Memory B cell (primary cell): ENCODE data around the gene CLUH.
"Not testable (repeated sequence)": the region's sequence is repeated elsewhere in the genome, so short reads cannot be mapped to it uniquely, and the experiment has no call there.

Experiments used
- ATAC-seq: fragments of 150-1000 bp; cut with Tn5 transposase; 2 replicates; pipeline ENCODE4 v1.10.0; 2021; ENCODE audit warnings: low read depth, mild to moderate bottlenecking, moderate library complexity
- DNase-seq, 2 donors: peaks; one replicate each; pipeline ENCODE4 v3.0.0; 2022; ENCODE audit warnings: low spot score in 2 of 2
- H3K27ac Mint-ChIP-seq: one replicate; pipeline ENCODE4 v1.8.0; 2022; ENCODE audit warnings: mild to moderate bottlenecking, moderate library complexity, mixed read lengths
- H3K27me3 Mint-ChIP-seq: one replicate; pipeline ENCODE4 v1.8.0; 2022; ENCODE audit warnings: mixed read lengths
- H3K36me3 Mint-ChIP-seq: one replicate; pipeline ENCODE4 v1.8.0; 2022; ENCODE audit warnings: mild to moderate bottlenecking, mixed read lengths
- H3K4me1 Mint-ChIP-seq: one replicate; pipeline ENCODE4 v1.8.0; 2022; ENCODE audit warnings: mixed read lengths
- H3K4me3 Mint-ChIP-seq: one replicate; pipeline ENCODE4 v1.8.0; 2022; ENCODE audit warnings: mild to moderate bottlenecking, moderate library complexity, mixed read lengths
- H3K9me3 Mint-ChIP-seq: one replicate; pipeline ENCODE4 v1.8.0; 2022; ENCODE audit warnings: mixed read lengths

CLUH gene

DNA sequence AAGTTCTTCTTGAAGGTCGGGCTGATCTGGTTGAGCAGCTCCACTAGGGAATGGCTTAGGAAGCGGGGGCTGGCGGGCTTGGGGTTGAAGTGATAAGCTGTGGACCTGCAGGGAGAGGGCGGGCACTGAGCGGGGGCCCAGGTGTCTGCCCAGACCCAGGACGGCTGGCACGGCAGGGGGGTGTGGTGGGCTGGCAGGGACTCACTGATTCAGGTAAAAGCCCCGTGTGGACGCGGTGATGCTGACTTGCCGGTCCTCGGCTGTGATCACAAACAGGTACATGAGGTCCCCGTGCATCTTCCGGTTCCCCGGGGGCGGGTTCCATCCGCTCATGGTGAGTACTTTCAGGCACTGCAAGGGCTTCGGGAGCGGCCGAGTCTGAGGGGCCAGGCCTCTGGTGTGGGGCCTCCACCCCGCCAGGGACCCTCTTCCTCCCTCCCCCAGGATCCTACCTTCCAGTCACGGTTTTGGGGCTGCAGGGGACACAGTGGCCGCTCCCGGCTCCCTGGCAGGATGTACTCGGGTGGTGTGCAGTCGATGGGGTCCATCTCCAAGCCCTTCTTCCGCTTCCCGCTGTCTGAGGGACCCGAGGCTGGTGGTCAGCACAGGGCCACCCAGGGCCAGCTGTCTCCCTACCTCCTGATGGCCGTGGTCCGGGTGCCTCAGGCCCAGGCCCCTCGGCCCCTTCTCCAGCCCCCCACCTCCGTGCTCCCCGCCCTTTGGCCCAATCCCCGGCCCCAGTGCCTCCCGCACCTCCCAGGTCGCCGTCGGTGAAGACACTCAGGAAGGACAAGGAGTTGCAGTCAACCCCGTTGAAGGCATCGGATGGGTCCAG is 10.2 kb downstream of the CLUH start:
- peaks cover 10% of the 10 kb centered on the region for H3K4me1 Mint-ChIP-seq
- ATAC-seq (no peak), DNase-seq (no peak)
- no peak overlapping the region for H3K27ac Mint-ChIP-seq
- peaks cover 8% of the 10 kb centered on the region for H3K36me3 Mint-ChIP-seq
- H3K9me3 Mint-ChIP-seq, result no peaks in the 10 kb centered on the region
- H3K27me3 Mint-ChIP-seq, result no peaks in the 10 kb centered on the region
- H3K4me3 Mint-ChIP-seq, result no peak overlapping the region

DNA sequence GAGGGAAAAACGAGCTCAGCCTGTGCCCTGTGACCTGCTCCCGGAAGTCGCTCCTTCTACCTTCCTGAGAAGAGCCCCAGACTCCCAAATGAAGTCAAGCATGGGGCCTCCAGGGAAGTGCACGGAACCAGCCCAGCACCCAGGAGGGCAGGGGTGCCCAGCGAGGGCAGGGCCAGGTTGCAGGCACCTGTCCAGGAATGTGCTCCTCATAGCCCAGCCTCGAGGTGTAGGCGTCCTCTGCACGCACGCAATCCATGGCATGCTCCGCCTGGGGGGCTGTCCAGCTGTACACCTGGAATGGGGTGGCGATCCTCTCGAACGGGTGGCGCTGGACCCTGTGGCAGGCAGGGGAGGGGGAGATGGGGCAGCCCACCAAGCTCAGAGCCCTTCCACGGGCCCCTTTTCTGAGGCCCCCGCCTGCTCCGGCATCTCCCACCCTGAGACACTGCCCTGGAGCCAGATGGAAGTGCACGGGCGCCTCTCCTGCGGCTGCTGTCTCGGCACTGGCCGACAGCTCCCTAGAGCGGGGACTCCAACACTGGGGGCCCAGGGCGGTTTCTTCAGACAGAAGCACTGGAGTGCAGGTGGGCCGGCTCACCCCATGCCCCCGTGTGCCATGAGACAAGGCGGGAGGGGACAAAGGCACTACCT is 10.9 kb downstream of the CLUH start:
- peaks cover 9% of the 10 kb centered on the region for H3K4me1 Mint-ChIP-seq
- H3K4me3 Mint-ChIP-seq, result no peak overlapping the region
- ATAC-seq, result no peak
- H3K27me3 Mint-ChIP-seq, result no peaks in the 10 kb centered on the region
- no peaks in the 10 kb centered on the region for H3K9me3 Mint-ChIP-seq
- H3K36me3 Mint-ChIP-seq, result peaks cover 8% of the 10 kb centered on the region
- no peak overlapping the region for H3K27ac Mint-ChIP-seq
- DNase-seq, result no peak

DNA sequence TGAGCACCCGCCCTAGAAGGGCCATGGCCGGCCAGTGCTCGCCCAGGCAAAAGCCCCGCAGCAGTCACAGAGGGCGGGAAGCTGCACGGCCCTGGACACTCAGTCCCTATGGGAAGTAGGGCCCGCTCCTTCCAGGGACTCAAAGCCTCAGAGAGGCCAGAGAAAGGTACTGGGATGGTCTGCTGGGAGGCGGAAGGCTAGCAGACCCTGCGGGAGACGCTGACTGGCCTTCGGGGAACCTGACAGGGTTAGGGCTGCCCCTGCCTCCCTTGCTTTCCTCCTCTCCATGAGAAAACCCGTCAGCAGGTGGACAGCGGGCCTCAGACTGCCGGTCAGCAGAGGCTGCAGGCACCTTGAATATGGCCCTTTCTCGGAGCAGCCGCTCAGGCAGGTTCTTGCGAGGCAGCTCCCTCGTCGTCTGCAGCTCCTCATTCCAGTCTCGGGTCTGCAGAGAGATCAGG is 11.5 kb downstream of the CLUH start:
- peaks cover 5% of the 10 kb centered on the region for H3K4me1 Mint-ChIP-seq
- ATAC-seq (no peak), DNase-seq (no peak)
- no peaks in the 10 kb centered on the region for H3K9me3 Mint-ChIP-seq
- no peaks in the 10 kb centered on the region for H3K27me3 Mint-ChIP-seq
- H3K27ac Mint-ChIP-seq, result no peak overlapping the region
- H3K36me3 Mint-ChIP-seq, result peaks cover 7% of the 10 kb centered on the region
- H3K4me3 Mint-ChIP-seq, result no peak overlapping the region

DNA sequence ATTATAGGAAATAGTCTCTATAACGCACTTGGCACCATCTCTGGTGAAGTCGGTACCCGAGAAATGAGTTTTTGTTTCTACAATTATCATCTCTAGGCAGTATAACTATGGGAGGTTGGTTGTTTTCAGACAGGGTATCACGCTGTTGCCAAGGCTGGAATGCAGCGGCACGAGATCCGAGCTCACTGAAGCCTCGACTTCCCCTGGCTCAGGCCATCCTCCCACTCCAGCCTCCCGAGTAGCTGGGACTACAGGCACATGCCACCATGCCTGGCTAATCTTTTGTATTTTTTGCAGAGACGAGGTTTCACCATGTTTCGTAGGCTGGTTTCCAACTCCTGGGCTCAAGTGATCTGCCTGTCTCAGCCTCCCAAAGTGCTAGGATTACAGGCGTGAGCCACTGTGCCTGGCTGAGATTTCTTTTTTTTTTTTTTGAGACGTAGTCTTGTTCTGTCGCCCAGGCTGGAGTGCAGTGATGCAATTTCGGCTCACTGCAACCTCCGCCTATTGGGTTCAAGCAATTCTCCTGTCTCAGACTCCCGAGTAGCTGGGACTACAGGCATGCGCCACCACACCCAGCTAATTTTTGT is 12.3 kb downstream of the CLUH start:
- not testable (repeated sequence) for H3K4me3 Mint-ChIP-seq, DNase-seq, H3K36me3 Mint-ChIP-seq, H3K9me3 Mint-ChIP-seq, H3K4me1 Mint-ChIP-seq, ATAC-seq, H3K27me3 Mint-ChIP-seq, H3K27ac Mint-ChIP-seq

DNA sequence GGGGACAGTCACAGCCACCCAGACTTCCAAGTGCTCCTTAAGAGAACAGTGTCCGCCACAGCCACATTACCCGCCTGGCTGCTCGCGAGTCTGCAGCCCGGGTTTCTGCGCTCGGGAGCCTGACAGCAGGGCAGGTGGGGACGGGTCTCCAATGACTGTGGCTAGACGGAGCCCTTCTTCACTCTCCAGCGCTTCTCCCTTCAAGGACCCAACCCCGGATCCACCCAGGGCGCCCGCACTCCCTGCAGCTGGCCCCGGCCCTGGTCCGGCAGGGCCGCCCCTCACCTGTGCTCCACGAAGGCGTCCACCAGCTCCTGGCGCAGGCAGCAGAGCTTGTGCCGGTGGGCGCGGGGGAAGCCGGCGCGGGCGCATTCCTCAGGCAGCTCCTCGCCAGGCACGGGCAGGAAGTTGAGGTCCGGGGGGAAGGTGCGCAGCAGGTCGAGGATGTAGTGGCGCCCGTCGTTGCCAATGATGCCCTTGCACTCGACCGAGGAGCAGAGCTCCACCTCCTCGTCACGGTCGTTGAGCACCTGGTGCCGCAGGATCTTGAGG is 13.9 kb downstream of the CLUH start:
- Mint-ChIP-seq H3K27me3 (no peaks in the 10 kb centered on the region), H3K4me3 (no peak overlapping the region), H3K27ac (no peak overlapping the region), H3K4me1 (peaks cover 2% of the 10 kb centered on the region), H3K9me3 (no peaks in the 10 kb centered on the region), H3K36me3 (peaks cover 6% of the 10 kb centered on the region)
- ATAC-seq (no peak), DNase-seq (no peak)

DNA sequence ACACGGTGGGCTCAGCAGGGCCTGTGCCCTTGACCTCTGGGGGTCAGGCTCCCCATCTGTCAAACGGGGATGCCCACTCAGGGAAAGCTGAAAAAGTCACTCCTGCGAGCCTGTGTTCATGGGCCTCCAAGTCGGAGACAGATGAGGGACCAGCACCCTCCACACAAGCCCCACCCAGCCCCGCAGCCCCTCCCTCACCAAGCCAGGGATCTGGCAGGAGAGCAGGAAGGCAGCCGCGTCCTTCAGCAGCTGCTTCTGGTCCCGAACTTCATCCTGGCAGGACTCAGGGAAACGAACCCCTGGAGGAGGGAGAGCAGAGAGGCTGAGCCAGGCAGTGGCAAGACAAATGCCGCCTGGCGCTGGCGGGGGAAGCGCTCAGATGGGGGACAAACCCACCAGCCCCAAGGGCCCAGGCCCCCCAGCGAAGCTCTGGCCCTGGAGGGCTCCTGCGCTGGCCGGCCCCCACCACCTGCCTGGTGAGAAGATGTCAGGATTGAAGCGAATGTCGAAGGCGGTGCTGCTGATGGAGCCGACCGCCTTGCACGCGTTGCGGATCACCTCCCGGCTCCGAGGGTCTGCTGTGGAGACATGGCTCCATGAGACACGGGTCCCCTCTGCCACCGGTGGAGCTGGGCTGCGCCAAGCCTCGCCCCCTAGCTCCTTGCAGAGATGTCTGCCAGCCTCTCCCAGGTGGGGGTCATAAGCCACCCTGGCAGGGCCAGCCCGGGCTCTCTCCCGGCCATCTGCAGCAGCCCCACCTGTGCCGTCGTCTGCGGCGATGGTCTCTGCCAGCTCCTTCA is 15.4 kb downstream of the CLUH start:
- H3K4me1 Mint-ChIP-seq, result peaks cover 2% of the 10 kb centered on the region
- no peaks in the 10 kb centered on the region for H3K9me3 Mint-ChIP-seq
- no peak overlapping the region for H3K4me3 Mint-ChIP-seq
- H3K27me3 Mint-ChIP-seq, result no peaks in the 10 kb centered on the region
- no peak overlapping the region for H3K27ac Mint-ChIP-seq
- ATAC-seq, result no peak
- DNase-seq, result no peak
- H3K36me3 Mint-ChIP-seq, result peaks cover 8% of the 10 kb centered on the region

DNA sequence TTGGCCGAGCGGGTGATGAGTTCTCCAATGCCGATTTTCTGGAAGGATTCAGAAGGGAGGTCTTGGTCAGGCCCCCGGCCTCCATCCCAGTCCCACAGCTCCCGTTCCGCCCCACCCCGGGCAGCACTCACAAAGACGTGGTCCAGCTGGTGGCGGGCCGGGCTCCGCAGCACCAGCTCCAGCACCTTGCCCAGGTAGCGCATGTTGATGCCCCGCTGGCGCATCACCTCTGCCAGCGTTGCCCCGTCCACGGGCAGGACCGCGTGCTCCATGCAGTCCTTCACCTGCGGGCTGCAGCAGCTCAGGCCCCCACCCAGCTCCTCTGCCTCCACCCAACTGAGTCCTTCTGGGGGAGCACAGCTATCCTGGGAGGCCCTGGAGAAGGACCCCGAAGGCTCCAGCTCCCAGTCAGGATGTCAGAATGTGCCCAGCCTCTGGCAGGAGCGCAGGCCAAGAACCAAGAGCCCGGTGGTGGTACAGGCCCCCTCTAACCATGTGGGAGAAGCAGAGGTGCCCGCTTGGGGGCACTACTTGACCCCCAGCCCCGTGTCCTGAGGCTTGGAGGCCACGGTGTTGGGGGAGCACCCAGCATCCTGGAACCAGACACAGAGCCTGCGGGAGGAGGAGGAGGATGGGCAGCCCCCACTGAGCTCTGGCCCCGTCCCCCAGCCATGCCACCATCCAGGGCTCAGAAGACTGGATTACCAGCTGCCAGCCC is 16.2 kb downstream of the CLUH start:
- Mint-ChIP-seq H3K9me3 (no peaks in the 10 kb centered on the region), H3K27ac (no peak overlapping the region)

DNA sequence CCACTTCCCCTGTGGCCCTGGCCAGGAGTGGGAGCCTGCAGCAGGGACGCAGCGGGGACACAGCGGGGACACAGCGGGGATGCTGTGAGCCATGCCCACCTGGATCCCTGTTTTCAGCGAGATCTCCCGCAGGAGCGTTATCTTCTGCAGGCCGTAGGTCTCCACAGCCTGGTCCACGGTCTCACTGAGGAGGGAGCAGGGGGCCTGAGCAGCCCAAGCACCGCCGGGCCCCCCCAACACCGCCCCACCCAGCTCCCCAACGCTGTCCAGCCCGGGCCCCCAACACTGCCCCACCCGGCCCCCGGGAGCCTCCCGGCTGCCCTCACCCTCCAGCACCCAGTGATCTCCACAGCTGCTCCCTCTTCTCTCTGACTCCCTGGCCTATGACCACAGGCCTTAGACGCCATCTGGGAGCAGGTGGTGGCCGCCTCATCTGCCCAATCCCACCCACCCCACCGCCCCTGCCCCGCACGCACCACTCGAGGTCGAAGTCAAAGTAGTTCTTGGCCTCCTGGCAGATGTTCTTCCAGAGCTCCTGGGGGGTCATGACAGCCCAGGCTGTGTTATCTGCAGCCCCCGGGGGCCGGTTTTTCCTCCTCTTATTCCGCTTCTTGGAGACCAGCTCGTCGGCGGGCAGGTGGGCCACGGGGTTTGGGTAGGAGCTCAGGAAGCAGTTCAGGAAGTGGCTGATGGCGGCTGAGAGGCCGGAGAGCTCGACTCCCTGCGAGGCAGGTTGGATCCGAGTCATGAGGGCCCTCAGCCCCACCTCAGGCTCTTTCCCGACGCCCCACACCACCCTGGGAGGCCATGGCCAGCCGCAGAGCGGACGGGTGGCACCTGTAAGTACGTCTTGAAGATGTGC is 17.0 kb downstream of the CLUH start:
- H3K27me3 Mint-ChIP-seq, result no peaks in the 10 kb centered on the region
- DNase-seq (no peak), ATAC-seq (no peak)
- H3K9me3 Mint-ChIP-seq, result no peaks in the 10 kb centered on the region
- peaks cover 2% of the 10 kb centered on the region for H3K4me1 Mint-ChIP-seq
- H3K4me3 Mint-ChIP-seq, result no peak overlapping the region
- H3K27ac Mint-ChIP-seq, result no peak overlapping the region
- H3K36me3 Mint-ChIP-seq, result peaks cover 8% of the 10 kb centered on the region

More for the DNA sequence above, 16.2 kb downstream of the CLUH start:
- H3K36me3 Mint-ChIP-seq, result peaks cover 8% of the 10 kb centered on the region
- ATAC-seq (no peak), DNase-seq (no peak)
- no peaks in the 10 kb centered on the region for H3K27me3 Mint-ChIP-seq
- peaks cover 2% of the 10 kb centered on the region for H3K4me1 Mint-ChIP-seq
- H3K4me3 Mint-ChIP-seq, result no peak overlapping the region

DNA sequence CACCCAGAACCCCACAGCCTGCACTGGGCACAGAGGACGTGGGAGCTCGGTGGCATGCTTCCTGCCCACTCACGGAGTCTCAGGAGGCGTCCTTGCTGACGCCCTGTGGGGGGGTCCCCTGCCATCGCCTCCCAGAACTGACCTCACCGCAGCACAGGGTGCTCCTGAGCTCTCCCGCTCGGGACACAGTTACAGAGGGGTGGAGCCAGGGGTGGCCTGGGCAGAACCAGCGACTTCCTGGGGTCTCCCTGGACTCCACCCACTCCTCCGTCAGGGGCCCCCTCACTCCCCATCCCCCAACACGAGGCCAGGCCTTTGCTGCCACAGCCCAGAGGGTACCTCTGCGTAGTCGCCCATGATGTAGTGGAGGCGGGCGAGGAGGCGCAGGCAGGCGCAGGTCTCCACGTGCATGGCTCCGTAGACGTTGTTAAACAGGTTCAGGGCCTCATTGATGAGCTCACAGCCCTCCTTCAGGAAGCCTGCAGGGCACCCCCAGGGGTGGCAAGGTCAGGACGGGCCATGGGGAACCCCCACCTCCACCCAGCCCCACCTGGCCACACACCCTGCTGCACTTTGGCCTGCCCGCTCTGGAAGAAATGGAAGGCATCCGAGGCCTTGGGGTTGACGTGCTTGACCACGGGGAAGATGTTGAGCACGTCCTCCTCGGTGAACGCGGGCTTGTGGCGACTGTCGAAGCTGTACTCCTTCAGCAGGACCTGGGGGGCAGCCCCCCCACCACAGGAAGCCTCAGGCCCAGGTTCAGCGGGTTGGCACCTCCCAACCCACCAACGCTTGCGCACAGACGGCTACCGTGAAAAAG is 17.8 kb downstream of the CLUH start:
- ATAC-seq, result no peak
- H3K27ac Mint-ChIP-seq, result no peak overlapping the region

DNA sequence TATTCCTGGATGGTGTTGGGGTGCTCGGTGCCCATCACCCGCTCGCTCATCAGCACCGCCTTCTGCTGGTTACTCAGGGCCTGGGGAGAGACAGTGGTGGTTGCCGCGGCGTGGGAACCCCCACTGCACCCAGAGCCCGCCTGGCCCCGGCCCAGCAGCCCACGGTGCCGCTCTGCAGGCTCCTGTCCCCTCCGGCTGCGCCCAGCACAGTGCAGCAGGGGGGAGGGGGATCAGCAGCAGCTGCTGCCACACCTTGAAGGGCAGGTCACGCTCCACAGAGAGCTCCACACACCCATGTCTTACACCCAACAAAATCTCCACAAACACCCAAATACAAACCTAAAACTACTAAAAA is 18.8 kb downstream of the CLUH start:
- H3K4me3 Mint-ChIP-seq, result no peak overlapping the region
- ATAC-seq (no peak), DNase-seq (no peak)
- H3K4me1 Mint-ChIP-seq, result peaks cover 6% of the 10 kb centered on the region
- H3K27me3 Mint-ChIP-seq, result no peaks in the 10 kb centered on the region
- no peaks in the 10 kb centered on the region for H3K9me3 Mint-ChIP-seq
- H3K27ac Mint-ChIP-seq, result no peak overlapping the region
- H3K36me3 Mint-ChIP-seq, result peaks cover 8% of the 10 kb centered on the region

More for the DNA sequence above, 17.8 kb downstream of the CLUH start:
- no peak for DNase-seq
- H3K9me3 Mint-ChIP-seq, result no peaks in the 10 kb centered on the region
- peaks cover 8% of the 10 kb centered on the region for H3K36me3 Mint-ChIP-seq
- H3K27me3 Mint-ChIP-seq, result no peaks in the 10 kb centered on the region
- peaks cover 6% of the 10 kb centered on the region for H3K4me1 Mint-ChIP-seq
- H3K4me3 Mint-ChIP-seq, result no peak overlapping the region

DNA sequence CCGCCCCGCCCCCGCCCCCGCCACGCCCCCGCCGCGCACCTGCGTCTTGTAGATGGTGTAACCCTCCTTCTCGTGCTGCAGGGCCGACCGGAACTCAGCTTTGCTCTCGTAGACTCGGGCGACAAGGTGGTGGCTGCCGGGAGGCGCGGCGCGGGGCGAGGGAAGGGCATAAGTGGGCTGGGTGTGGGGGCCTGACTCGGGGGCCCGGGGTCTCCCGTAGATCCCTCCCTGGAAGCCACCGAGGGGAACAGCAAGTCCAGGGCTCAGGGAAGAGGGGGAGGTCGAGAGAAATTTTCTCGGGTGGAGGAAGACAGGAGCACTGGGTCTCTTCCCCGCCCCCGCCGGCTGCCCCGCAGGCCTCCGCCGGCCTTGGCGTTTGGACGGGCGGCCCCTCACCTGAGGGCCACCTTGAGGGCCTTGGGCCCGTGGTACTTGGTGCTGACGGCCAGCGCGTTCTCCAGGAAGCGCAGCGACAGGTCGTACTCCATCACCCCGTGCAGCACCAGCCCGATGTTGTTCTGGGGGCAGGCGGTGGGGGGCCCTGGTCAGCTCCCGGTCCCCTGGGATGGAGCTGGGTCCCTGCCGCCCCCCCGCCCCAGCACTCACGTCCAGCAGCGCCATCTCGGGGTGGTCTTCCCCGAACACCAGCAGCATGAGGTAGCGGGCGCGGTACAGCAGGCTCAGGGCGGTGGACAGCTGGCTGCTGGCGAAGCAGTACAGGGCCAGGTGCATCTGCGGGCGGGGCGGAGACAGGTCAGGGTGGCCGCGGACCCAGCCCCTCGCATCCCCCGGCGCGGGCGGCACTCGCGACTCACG is 19.4 kb downstream of the CLUH start:
- ATAC-seq (no peak), DNase-seq (no peak)
- peaks cover 6% of the 10 kb centered on the region for H3K4me1 Mint-ChIP-seq
- H3K9me3 Mint-ChIP-seq, result no peaks in the 10 kb centered on the region
- no peaks in the 10 kb centered on the region for H3K27me3 Mint-ChIP-seq
- H3K36me3 Mint-ChIP-seq, result peaks cover 8% of the 10 kb centered on the region
- H3K27ac Mint-ChIP-seq, result no peak overlapping the region
- H3K4me3 Mint-ChIP-seq, result no peak overlapping the region
